Gastrocnemius medialis (tissue), 4 donors: ENCODE data around the gene EXOC3L2. TPM values are rescaled to one million over a fixed set of nuclear protein-coding genes. Genes with fewer than 3 reads are reported as not detected.

Source experiments
- ATAC-seq, 2 donors: fragments of 150-250 bp; one replicate each; pipeline ENCODE4 v1.9.1; 2016
- DNase-seq, 2 donors: peaks; one replicate each; pipeline ENCODE4 v3.0.0-alpha.2; 2019
- H3K27ac ChIP-seq, 4 donors: fragments of 200-600 bp; sonication (generic); 1 replicate in 1 of 4; 2 replicates in 3 of 4; pipeline ENCODE4 v1.5.1; 2016 to 2018; ENCODE audit warnings: mild to moderate bottlenecking in 2 of 4, moderate library complexity in 1 of 4
- H3K27me3 ChIP-seq, 3 donors: fragments of 200-600 bp; sonication (generic) in 2 of 3; 1 replicate in 1 of 3; 2 replicates in 2 of 3; pipeline versions ENCODE4 v1.5.1 to v1.6.0; 2016 to 2019; ENCODE audit warnings: mild to moderate bottlenecking in 1 of 3, moderate library complexity in 1 of 3
- H3K36me3 ChIP-seq, 2 donors: fragments of 200-600 bp; sonication (generic) in 1 of 2; one replicate each; pipeline ENCODE4 v1.5.1; 2017 to 2018
- H3K4me1 ChIP-seq, 2 donors: fragments of 200-600 bp; sonication (generic) in 1 of 2; one replicate each; pipeline ENCODE4 v1.5.1; 2016 to 2017; ENCODE audit warnings: mild to moderate bottlenecking in 2 of 2
- H3K4me3 ChIP-seq, 4 donors: fragments of 200-600 bp; sonication (generic) in 3 of 4; 1 replicate in 1 of 4; 2 replicates in 3 of 4; pipeline ENCODE4 v1.5.1; 2016 to 2019; ENCODE audit warnings: mild to moderate bottlenecking in 2 of 4
- H3K9me3 ChIP-seq, 3 donors: fragments of 200-600 bp; sonication (generic) in 2 of 3; 1 replicate in 1 of 3; 2 replicates in 2 of 3; pipeline ENCODE4 v1.5.1; 2016 to 2019
- CTCF ChIP-seq, 5 experiments: fragments of 450-650 bp in 3 of 5; fragments of 200-600 bp in 2 of 5; sonication (generic) in 2 of 5; IDR thresholded peaks in 4 of 5; conservative IDR thresholded peaks in 1 of 5; 1 replicate in 4 of 5; 2 replicates in 1 of 5; pipeline ENCODE4 v1.5.1; 2016 to 2019; ENCODE audit warnings: antibody characterized with exemption in 5 of 5, mild to moderate bottlenecking in 3 of 5, moderate library complexity in 3 of 5
- POLR2A ChIP-seq, 2 donors: fragments of 450-650 bp; IDR thresholded peaks; one replicate each; pipeline ENCODE4 v1.6.1; 2017; ENCODE audit warnings: antibody characterized with exemption in 2 of 2, mild to moderate bottlenecking in 2 of 2, moderate library complexity in 2 of 2
- in situ Hi-C, 4 donors: fragments of 200-750 bp; cut with MboI; loops; one replicate each; pipeline versions ENCODE4 v1.15.0 to v1.8.0; 2017; ENCODE audit warnings: low sequenced_read_pairs in 4 of 4
- intact Hi-C: fragments of 100-400 bp; cut with DNase I; formaldehyde crosslinking; loops from one replicate; pipeline ENCODE4 v1.15.1; 2023; ENCODE audit warnings: low total_unique reads
- total RNA-seq, 4 donors: library from RNA; depleted of rRNA; stranded (reverse); fragments of >200 nt; gene quantifications; one replicate each; pipeline versions ENCODE4 v1.1.0 to v1.2.3, GENCODE V29; 2016

Gene EXOC3L2
- total RNA-seq: under 1 TPM in 2 of 4 donors, not detected in 2; 0.46 to 0.55 TPM

GRCh38 chr19:45245334-45245787, at the start of gene EXOC3L2:
Gene EXOC3L2, minus strand, starts transcription at chr19:45245407. Its CDS starts 6,362 bp downstream, at chr19:45239045.
- ATAC-seq: no peak
- no peaks in the 10 kb centered on the region for H3K9me3 ChIP-seq
- H3K27ac ChIP-seq: peak within 1 kb of the TSS in 3 of 4 donors; percentile 35 to 61 (median 36)
- TF ChIP-seq CTCF (IDR thresholded peaks at IDR 0.05 in 4 of 5, conservative IDR thresholded peaks at IDR 0.05 in 1 of 5) (no peak), POLR2A (IDR thresholded peaks at IDR 0.05) (no peak)
- in situ Hi-C loops (loop anchor here in 1 of 4 donors (5.0 kb wide), 1 partner anchor 92 kb away; no protein-coding TSS in a partner anchor), intact Hi-C loops (loop anchor here (5.0 kb wide), 2 partner anchors 48 to 83 kb away; partner anchors contain the start of gene NKPD1)
- H3K4me3 ChIP-seq: no peak within 1 kb of the TSS
- no peaks in the 10 kb centered on the region for H3K27me3 ChIP-seq
- no peaks in the 10 kb centered on the region for H3K36me3 ChIP-seq
- no peak for DNase-seq
- H3K4me1 ChIP-seq: peaks cover 3 to 7% of the 10 kb centered on the region in 2 donors

GRCh38 chr19:45294291-45295029, 49.3 kb upstream of the EXOC3L2 start:
- peaks cover 0 to 3% (median 0%) of the 10 kb centered on the region in 3 donors for H3K9me3 ChIP-seq
- DNase-seq: no peak
- H3K4me3 ChIP-seq: no peak overlapping the region
- in situ Hi-C loops (no loop called here), intact Hi-C loops (no loop called here)
- no peaks in the 10 kb centered on the region for H3K4me1 ChIP-seq
- H3K36me3 ChIP-seq: no peaks in the 10 kb centered on the region
- H3K27me3 ChIP-seq: no peaks in the 10 kb centered on the region
- no peak for TF ChIP-seq CTCF (IDR thresholded peaks at IDR 0.05 in 4 of 5, conservative IDR thresholded peaks at IDR 0.05 in 1 of 5)
- TF ChIP-seq POLR2A (IDR thresholded peaks at IDR 0.05): no peak
- peak in 1 of 2 donors; percentile 70 for ATAC-seq
- H3K27ac ChIP-seq: no peak overlapping the region

GRCh38 chr19:45293682-45294081, 48.5 kb upstream of the EXOC3L2 start:
- DNase-seq (no peak), ATAC-seq (no peak)
- H3K9me3 ChIP-seq: peaks cover 0 to 3% (median 0%) of the 10 kb centered on the region in 3 donors
- H3K27me3 ChIP-seq: no peaks in the 10 kb centered on the region
- TF ChIP-seq CTCF (IDR thresholded peaks at IDR 0.05 in 4 of 5, conservative IDR thresholded peaks at IDR 0.05 in 1 of 5): no peak
- TF ChIP-seq POLR2A (IDR thresholded peaks at IDR 0.05): no peak
- no peak overlapping the region for H3K4me3 ChIP-seq
- intact Hi-C loops: no loop called here
- in situ Hi-C loops: no loop called here
- peaks cover 0 to 4% of the 10 kb centered on the region in 2 donors for H3K36me3 ChIP-seq
- H3K4me1 ChIP-seq: no peaks in the 10 kb centered on the region
- H3K27ac ChIP-seq: no peak overlapping the region

GRCh38 chr19:45291834-45292233, 46.6 kb upstream of the EXOC3L2 start:
- in situ Hi-C loops (no loop called here), intact Hi-C loops (no loop called here)
- no peak for DNase-seq
- peaks cover 0 to 3% (median 0%) of the 10 kb centered on the region in 3 donors for H3K9me3 ChIP-seq
- ATAC-seq: no peak
- no peaks in the 10 kb centered on the region for H3K4me1 ChIP-seq
- H3K36me3 ChIP-seq: peaks cover 0 to 12% of the 10 kb centered on the region in 2 donors
- H3K4me3 ChIP-seq: no peak overlapping the region
- TF ChIP-seq CTCF (IDR thresholded peaks at IDR 0.05 in 4 of 5, conservative IDR thresholded peaks at IDR 0.05 in 1 of 5): no peak
- no peak for TF ChIP-seq POLR2A (IDR thresholded peaks at IDR 0.05)
- no peaks in the 10 kb centered on the region for H3K27me3 ChIP-seq
- H3K27ac ChIP-seq: no peak overlapping the region
